Placental epithelial cell (primary cell): ENCODE measurements around the gene DGKG. TPM values are rescaled to one million over a fixed set of nuclear protein-coding genes. Genes with fewer than 3 reads are reported as not detected.

Experiments
- total RNA-seq: library from RNA; depleted of rRNA; stranded (reverse); fragments of >200 nt; gene quantifications from 2 replicates; pipeline ENCODE4 v1.2.3, GENCODE V29; 2012

The DGKG gene
- total RNA-seq, result not detected in 2 replicates

GRCh38 chr3:186361762-186362536, at the start of gene DGKG:
TSS of gene DGKG (minus strand) at chr3:186362234. CDS start at chr3:186320459, 41,775 bp downstream.

GRCh38 chr3:186108941-186109865, 252.8 kb downstream of the DGKG start, which contains the start of gene ETV5:
TSS of gene ETV5 (minus strand) at chr3:186109089. CDS start at chr3:186105868, 3,221 bp downstream.

Other genes starting within 250 kb of the DGKG start
- 1.3 and 1.6 TPM in 2 replicates for gene CRYGS, start 182.1 kb upstream of the DGKG start, total RNA-seq
- gene TBCCD1, start 205.1 kb upstream of the DGKG start, total RNA-seq, result 12.2 and 16.4 TPM in 2 replicates
- 21.2 and 54.3 TPM in 2 replicates for gene DNAJB11, start 208.5 kb upstream of the DGKG start, total RNA-seq